HepG2 (cell line): ENCODE data around the gene HAS3. TPM values are rescaled to one million over a fixed set of nuclear protein-coding genes. Genes with fewer than 3 reads are reported as not detected.

Source experiments
- ATAC-seq: fragments of 200-7000 bp; cut with Tn5 transposase; 3 replicates; pipeline ENCODE4 v1.9.1; 2020; ENCODE audit warnings: mild to moderate bottlenecking, moderate library complexity
- BruUV-seq: library from RNA; stranded (reverse); fragments of 400-500 nt; replicated peaks from 2 replicates; lab custom pipeline; 2021; lab: Mats Ljungman, UMichigan
- CTCF ChIA-PET: fragments of 300-600 bp; formaldehyde crosslinking; extraction: SDS; loops from one replicate; lab custom pipeline; 2021; ENCODE audit warnings: low total read pairs, inconsistent platforms, low intra/inter-chr PET ratio; lab: Yijun Ruan, JAX
- POLR2A ChIA-PET: fragments of 350-600 bp; sonication (Branson Sonifier 250); formaldehyde crosslinking; loops from one replicate; lab custom pipeline; 2020; ENCODE audit warnings: antibody characterized with exemption, inconsistent platforms; lab: Yijun Ruan, JAX
- DNase-seq: peaks from one replicate; pipeline ENCODE4 v3.0.0-alpha.2; 2015; ENCODE audit warnings: low spot score
- FAIRE-seq: peaks from 3 replicates; lab custom pipeline; 2011; peaks lifted over from hg19 to GRCh38; lab: Jason Lieb, UNC
- H2AFZ ChIP-seq: one replicate; pipeline ENCODE4 v1.6.1; 2011; ENCODE audit warnings: low read length, inconsistent platforms
- H3K27ac ChIP-seq: fragments of 300-600 bp; 3 replicates; pipeline ENCODE4 v1.8.0; 2011; ENCODE audit warnings: mixed run types, mild to moderate bottlenecking, mixed read lengths, low read length, inconsistent platforms; ENCODE audit not compliant: insufficient read depth; ENCODE audit errors: extremely low read length
- H3K27me3 ChIP-seq, 2 experiments: fragments of 200-600 bp in 1 of 2; 2 replicates in 1 of 2; 3 replicates in 1 of 2; pipeline versions ENCODE4 v1.6.0 to v1.8.0; 2011; ENCODE audit warnings: low read length in 2 of 2, mild to moderate bottlenecking in 2 of 2, moderate library complexity in 2 of 2, inconsistent platforms in 1 of 2; ENCODE audit not compliant: insufficient read depth in 2 of 2, control insufficient read depth in 1 of 2
- H3K36me3 ChIP-seq, 2 experiments: fragments of 200-600 bp in 1 of 2; replicated peaks in 1 of 2; 2 replicates in 1 of 2; 3 replicates in 1 of 2; pipeline versions ENCODE4 v1.5.1 to v1.8.0; 2011; ENCODE audit warnings: low read length in 2 of 2, inconsistent platforms in 1 of 2; ENCODE audit not compliant: insufficient read depth in 2 of 2, control insufficient read depth in 1 of 2
- H3K4me1 ChIP-seq: 2 replicates; pipeline ENCODE4 v1.5.1; 2012; ENCODE audit warnings: low read length, inconsistent platforms; ENCODE audit not compliant: insufficient read depth
- H3K4me2 ChIP-seq: 2 replicates; pipeline ENCODE4 v1.6.0; 2011; ENCODE audit warnings: low read depth, low read length, inconsistent platforms
- H3K4me3 ChIP-seq, 3 experiments: fragments of 200-600 bp in 1 of 3; sonication (generic), shearing (Covaris generic) in 1 of 3; replicated peaks in 1 of 3; 2 replicates each; pipeline ENCODE4 v1.5.1; 2011 to 2016; ENCODE audit warnings: low read length in 3 of 3, inconsistent platforms in 2 of 3, low read depth in 2 of 3, mild to moderate bottlenecking in 2 of 3, control low read depth in 1 of 3, mixed read lengths in 1 of 3; ENCODE audit not compliant: insufficient read depth in 1 of 3
- H3K79me2 ChIP-seq: one replicate; pipeline ENCODE4 v1.6.1; 2011; ENCODE audit warnings: low read length, inconsistent platforms; ENCODE audit not compliant: insufficient read depth
- H3K9ac ChIP-seq: 2 replicates; pipeline ENCODE4 v1.6.0; 2011; ENCODE audit warnings: mild to moderate bottlenecking, low read depth, low read length, inconsistent platforms; ENCODE audit not compliant: insufficient read depth
- H3K9me3 ChIP-seq: 2 replicates; pipeline ENCODE4 v1.5.1; 2012; ENCODE audit warnings: mild to moderate bottlenecking, low read length
- H4K20me1 ChIP-seq: 2 replicates; pipeline ENCODE4 v1.6.0; 2011; ENCODE audit warnings: inconsistent platforms, mild to moderate bottlenecking, low read length, moderate library complexity; ENCODE audit not compliant: insufficient read depth
- CEBPB ChIP-seq: IDR thresholded peaks from 2 replicates; pipeline ENCODE4 v1.6.1; 2011; ENCODE audit warnings: low read depth, low read length, improper control_type of control experiment, borderline replicate concordance
- FIP1L1 ChIP-seq: fragments of 200-400 bp; formaldehyde crosslinking; IDR thresholded peaks from 2 replicates; pipeline ENCODE4 v1.6.1; 2018; ENCODE audit warnings: low read depth, mild to moderate bottlenecking, low read length, moderate library complexity, borderline replicate concordance; ENCODE audit not compliant: insufficient read depth
- KIAA2018 ChIP-seq: sonication (generic); formaldehyde crosslinking; IDR thresholded peaks from 2 replicates; pipeline ENCODE4 v1.5.0; 2020; ENCODE audit warnings: mild to moderate bottlenecking, missing genetic modification reagents, borderline replicate concordance
- SAFB2 ChIP-seq: sonication (generic); formaldehyde crosslinking; IDR thresholded peaks from 2 replicates; pipeline ENCODE4 v1.5.1; 2020; ENCODE audit warnings: missing genetic modification reagents, low read depth, mild to moderate bottlenecking, borderline replicate concordance
- ZFX ChIP-seq: sonication (generic); formaldehyde crosslinking; IDR thresholded peaks from 2 replicates; pipeline ENCODE4 v1.4.0; 2020; ENCODE audit warnings: mild to moderate bottlenecking, low read depth, missing genetic modification reagents, moderate library complexity
- ZNF121 ChIP-seq: sonication (generic); formaldehyde crosslinking; IDR thresholded peaks from 2 replicates; pipeline ENCODE4 v1.5.0; 2020; ENCODE audit warnings: mild to moderate bottlenecking, missing genetic modification reagents
- ZNF263 ChIP-seq: sonication (generic); formaldehyde crosslinking; IDR thresholded peaks from 2 replicates; pipeline ENCODE4 v1.4.0; 2020; ENCODE audit warnings: missing genetic modification reagents
- ZNF839 ChIP-seq: sonication (generic); formaldehyde crosslinking; IDR thresholded peaks from 2 replicates; pipeline ENCODE4 v1.4.0; 2020; ENCODE audit warnings: missing genetic modification reagents, mild to moderate bottlenecking, borderline replicate concordance
- ZSCAN29 ChIP-seq: sonication (generic); formaldehyde crosslinking; conservative IDR thresholded peaks from 2 replicates; pipeline ENCODE4 v1.4.0; 2020; ENCODE audit warnings: mild to moderate bottlenecking, missing genetic modification reagents
- WGBS: methylation state at CpG from one replicate; pipeline ENCODE4 v1.1.6; 2017; ENCODE audit warnings: low lambda C conversion rate; 5-methylcytosine and 5-hydroxymethylcytosine counted together
- in situ Hi-C: cut with HindIII; loops from 2 replicates; pipeline ENCODE4 v1.10.0; 2017; ENCODE audit warnings: low pct_unique_long_range_greater_than_20kb; ENCODE audit not compliant: extremely low pct_ligation_motif_present
- intact Hi-C: fragments of 100-400 bp; cut with micrococcal nuclease; formaldehyde crosslinking; loops from one replicate; pipeline ENCODE4 v1.10.0; 2022; ENCODE audit not compliant: unreplicated experiment
- polyA plus RNA-seq, 8 experiments: library from polyadenylated mRNA; depleted of rRNA in 3 of 8; stranded (reverse) in 7 of 8; unstranded in 1 of 8; fragments of >200 nt; fragmentation: Illumina TruSeq in 4 of 8; extraction: Trizol in 4 of 8; gene quantifications; 2 replicates each; pipeline versions ENCODE4 v1.2.1 to v1.2.3, GENCODE V29; 2011 to 2016; ENCODE audit warnings: low read depth in 4 of 8, missing spikeins in 1 of 8, mixed read lengths in 1 of 8; ENCODE audit not compliant: insufficient read depth in 1 of 8
- total RNA-seq, 5 experiments: library from RNA; depleted of rRNA; stranded (reverse); fragments of >200 nt; fragmentation: Illumina TruSeq; extraction: Trizol; gene quantifications; 2 replicates each; pipeline ENCODE4 v1.2.3, GENCODE V29; 2016; ENCODE audit warnings: low read depth in 1 of 5

The HAS3 gene
- total and polyA plus RNA-seq, 2 of the 13 experiments (the other 11 are each of a cell fraction or from before 2014, with no cell fraction given): 0.04 to 0.30 TPM

DNA sequence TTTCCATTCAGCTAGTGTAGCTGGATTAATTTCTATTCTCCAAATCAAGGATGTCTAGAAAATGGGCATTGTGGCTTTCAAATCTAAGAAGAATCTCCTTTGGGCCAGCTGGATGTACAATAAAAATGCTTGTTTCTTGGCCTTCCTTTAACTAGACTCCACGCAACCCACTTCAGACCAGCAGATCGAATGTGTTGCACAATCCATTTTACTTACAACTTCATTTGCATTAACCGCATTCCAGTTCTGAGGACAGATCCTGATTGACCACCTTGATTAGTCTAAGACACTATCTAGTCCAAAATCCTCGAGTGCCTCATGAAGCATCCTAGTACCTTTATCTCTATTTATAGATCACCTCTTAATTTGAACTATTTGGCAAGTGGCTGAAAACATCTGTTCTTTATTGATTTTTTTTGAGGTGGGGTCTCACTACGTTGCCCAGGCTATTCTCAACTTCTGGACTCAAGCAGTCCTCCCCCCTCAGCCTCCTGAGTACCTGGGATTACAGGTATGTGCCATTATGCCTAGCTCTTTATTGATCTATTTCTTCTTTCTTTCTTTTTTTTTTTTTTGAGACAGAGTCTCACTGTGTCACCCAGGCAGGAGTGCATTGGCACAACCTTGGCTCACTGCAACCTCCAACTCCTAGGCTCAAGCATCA, 20.3 kb upstream of the HAS3 start:
- Histone ChIP-seq H3K27me3 (no peaks in the 10 kb centered on the region), H3K79me2 (no peaks in the 10 kb centered on the region), H3K4me2 (no peak overlapping the region), H2AFZ (no peak overlapping the region), H3K9me3 (no peaks in the 10 kb centered on the region), H4K20me1 (no peaks in the 10 kb centered on the region), H3K27ac (no peak overlapping the region), H3K9ac (no peak overlapping the region), H3K4me3 (no peak overlapping the region), H3K36me3 (no peaks in the 10 kb centered on the region; a peak in 1 of 5 replicates), H3K4me1 (peaks cover 17% of the 10 kb centered on the region)
- POLR2A ChIA-PET: no interaction called here
- 88% methylated on average over 5 of the region's 5 CpGs for WGBS
- BruUV-seq: no TSS peak
- intact Hi-C loops (no loop called here), in situ Hi-C loops (no loop called here)
- FAIRE-seq: no peak
- CTCF ChIA-PET: no interaction called here
- no peak for DNase-seq
- ATAC-seq: no peak
- no peak for TF ChIP-seq SAFB2
- TF ChIP-seq ZNF839: no peak
- TF ChIP-seq ZNF121 (CRISPR knock-in tag): peak; percentile 75
- no peak for TF ChIP-seq ZFX (CRISPR knock-in tag)
- peak; percentile 58; the same call in 1 of the 2 replicates for TF ChIP-seq CEBPB

GRCh38 chr16:69087161-69087581, 18.3 kb upstream of the HAS3 start:
- ChIA-PET POLR2A (no interaction called here), CTCF (no interaction called here)
- H3K79me2 ChIP-seq: no peaks in the 10 kb centered on the region
- BruUV-seq: no TSS peak
- FAIRE-seq: no peak
- H3K9me3 ChIP-seq: no peaks in the 10 kb centered on the region
- TF ChIP-seq ZNF263 (CRISPR knock-in tag): no peak
- no peak for TF ChIP-seq ZSCAN29 (CRISPR knock-in tag)
- TF ChIP-seq KIAA2018 (CRISPR knock-in tag): no peak
- TF ChIP-seq FIP1L1: no peak
- H3K27me3 ChIP-seq: no peaks in the 10 kb centered on the region
- no peak overlapping the region for H3K27ac ChIP-seq
- no peaks in the 10 kb centered on the region; a peak in 1 of 5 replicates for H3K36me3 ChIP-seq
- no peak overlapping the region for H3K9ac ChIP-seq
- no peak for ATAC-seq
- no peak overlapping the region for H3K4me2 ChIP-seq
- WGBS: 97% methylated on average over 3 of the region's 3 CpGs
- intact Hi-C loops (no loop called here), in situ Hi-C loops (no loop called here)
- no peaks in the 10 kb centered on the region for H4K20me1 ChIP-seq
- H3K4me1 ChIP-seq: peaks cover 27% of the 10 kb centered on the region
- H3K4me3 ChIP-seq: no peak overlapping the region
- no peak for DNase-seq
- no peak overlapping the region for H2AFZ ChIP-seq
